ENCODE measurements around the gene PLCXD1.
"Not testable (repeated sequence)": the region's sequence is repeated elsewhere in the genome, so short reads cannot be mapped to it uniquely, and the experiment has no call there.

PLCXD1 gene, protein sequence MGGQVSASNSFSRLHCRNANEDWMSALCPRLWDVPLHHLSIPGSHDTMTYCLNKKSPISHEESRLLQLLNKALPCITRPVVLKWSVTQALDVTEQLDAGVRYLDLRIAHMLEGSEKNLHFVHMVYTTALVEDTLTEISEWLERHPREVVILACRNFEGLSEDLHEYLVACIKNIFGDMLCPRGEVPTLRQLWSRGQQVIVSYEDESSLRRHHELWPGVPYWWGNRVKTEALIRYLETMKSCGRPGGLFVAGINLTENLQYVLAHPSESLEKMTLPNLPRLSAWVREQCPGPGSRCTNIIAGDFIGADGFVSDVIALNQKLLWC

GRCh38 chrX:281166-281999 is at the start of gene PLCXD1:
PLCXD1 (plus strand) TSS chrX:281381; CDS start chrX:284188, 2,807 bp downstream.
- peak; percentile 76 for DNase-seq (ENCODE audit: low spot score)
- TF ChIP-seq, protein P1, sequence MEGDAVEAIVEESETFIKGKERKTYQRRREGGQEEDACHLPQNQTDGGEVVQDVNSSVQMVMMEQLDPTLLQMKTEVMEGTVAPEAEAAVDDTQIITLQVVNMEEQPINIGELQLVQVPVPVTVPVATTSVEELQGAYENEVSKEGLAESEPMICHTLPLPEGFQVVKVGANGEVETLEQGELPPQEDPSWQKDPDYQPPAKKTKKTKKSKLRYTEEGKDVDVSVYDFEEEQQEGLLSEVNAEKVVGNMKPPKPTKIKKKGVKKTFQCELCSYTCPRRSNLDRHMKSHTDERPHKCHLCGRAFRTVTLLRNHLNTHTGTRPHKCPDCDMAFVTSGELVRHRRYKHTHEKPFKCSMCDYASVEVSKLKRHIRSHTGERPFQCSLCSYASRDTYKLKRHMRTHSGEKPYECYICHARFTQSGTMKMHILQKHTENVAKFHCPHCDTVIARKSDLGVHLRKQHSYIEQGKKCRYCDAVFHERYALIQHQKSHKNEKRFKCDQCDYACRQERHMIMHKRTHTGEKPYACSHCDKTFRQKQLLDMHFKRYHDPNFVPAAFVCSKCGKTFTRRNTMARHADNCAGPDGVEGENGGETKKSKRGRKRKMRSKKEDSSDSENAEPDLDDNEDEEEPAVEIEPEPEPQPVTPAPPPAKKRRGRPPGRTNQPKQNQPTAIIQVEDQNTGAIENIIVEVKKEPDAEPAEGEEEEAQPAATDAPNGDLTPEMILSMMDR (IDR thresholded peaks at IDR 0.05; ENCODE audit: extremely low read depth, missing control alignments), result no peak

GRCh38 chrX:231637-232277 is 49.4 kb upstream of the PLCXD1 start:
- DNase-seq (ENCODE audit: low spot score), result not testable (repeated sequence)

DNA sequence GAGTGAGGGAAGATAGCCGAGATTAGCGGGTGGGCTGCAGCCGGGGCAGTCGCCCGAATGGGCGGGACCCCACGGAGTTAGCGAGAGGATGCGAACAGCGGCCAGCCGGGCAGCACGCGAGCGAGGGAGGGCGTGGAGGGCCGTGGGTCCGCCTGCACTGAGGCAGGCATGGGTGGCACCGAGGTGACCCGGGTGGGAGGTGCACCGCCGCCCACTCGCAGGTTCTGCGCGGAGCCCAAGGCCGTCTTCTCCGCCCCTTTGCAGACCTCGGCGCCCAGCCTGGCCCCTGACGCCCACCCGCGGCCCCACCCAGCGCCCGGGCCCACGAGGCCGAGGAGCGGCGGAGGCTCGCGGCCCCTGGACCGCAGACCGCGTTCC is 48.9 kb upstream of the PLCXD1 start:
- not testable (repeated sequence) for DNase-seq (ENCODE audit: low spot score)

GRCh38 chrX:236201-236600 is 45.0 kb upstream of the PLCXD1 start:
- not testable (repeated sequence) for DNase-seq (ENCODE audit: low spot score)

DNA sequence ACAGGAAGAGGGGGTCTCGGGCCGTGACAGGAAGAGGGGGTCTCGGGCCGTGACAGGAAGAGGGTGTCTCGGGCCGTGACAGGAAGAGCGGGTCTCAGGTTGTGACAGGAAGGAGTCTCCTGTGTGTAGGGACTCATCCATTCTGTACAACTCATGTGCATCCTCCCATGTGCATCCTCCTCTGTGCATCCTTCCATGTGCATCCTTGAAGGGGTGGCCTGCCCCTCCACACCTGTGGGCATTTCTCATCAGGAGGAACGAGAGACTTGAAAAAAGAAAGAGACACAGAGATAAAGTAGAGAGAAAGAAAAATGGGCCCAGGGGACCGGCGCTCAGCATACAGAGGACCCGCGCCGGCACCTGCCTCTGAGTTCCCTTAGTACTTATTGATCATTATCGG is 30.2 kb upstream of the PLCXD1 start:
- no peak for DNase-seq (ENCODE audit: low spot score)
- TF ChIP-seq, protein P1 (IDR thresholded peaks at IDR 0.05; ENCODE audit: extremely low read depth, missing control alignments), result no peak

- DNase-seq (ENCODE audit: low spot score), result not testable (repeated sequence)
These were observed 29.6 kb upstream of the PLCXD1 start for GRCh38 chrX:251396-252243.

DNA sequence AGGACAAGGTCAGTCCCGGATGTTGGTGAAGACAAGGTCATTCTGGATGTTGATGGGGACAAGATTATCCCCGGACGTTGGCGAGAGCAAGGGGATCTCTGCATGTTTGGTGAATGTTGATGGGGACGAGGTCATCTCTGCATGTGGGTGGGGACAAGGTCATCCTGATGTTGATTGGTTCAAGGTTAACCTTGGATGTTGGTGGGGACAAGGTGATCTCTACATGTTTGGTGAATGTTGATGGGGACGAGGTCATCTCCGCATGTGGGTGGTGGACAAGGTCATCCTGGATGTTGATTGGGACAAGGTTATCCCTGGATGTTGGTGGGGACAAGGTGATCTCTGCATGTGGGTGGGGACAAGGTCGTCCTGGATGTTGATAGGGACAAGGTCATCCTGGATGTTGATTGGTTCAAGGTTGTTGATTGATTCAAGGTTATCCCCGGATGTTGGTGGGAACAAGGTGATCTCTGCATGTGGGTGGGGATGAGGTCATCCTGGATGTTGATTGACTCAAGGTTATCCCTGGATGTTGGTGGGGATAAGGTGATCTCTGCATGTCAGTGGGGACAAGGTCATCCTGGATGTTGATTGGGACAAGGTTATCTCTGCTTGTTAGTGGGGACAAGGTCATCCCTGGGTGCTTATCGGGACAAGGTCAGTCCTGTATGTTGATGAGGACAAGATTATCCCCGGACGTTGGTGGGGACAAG is 28.8 kb upstream of the PLCXD1 start:
- TF ChIP-seq, protein P1 (IDR thresholded peaks at IDR 0.05; ENCODE audit: extremely low read depth, missing control alignments), result no peak
- no peak for DNase-seq (ENCODE audit: low spot score)

GRCh38 chrX:252957-253291 is 28.3 kb upstream of the PLCXD1 start:
- TF ChIP-seq, protein P1 (IDR thresholded peaks at IDR 0.05; ENCODE audit: extremely low read depth, missing control alignments), result no peak
- DNase-seq (ENCODE audit: low spot score), result no peak

Data from GM20000 (cell line).